HepG2 (cell line): ENCODE results near the gene TMEM200A. TPM values are rescaled to one million over a fixed set of nuclear protein-coding genes. Genes with fewer than 3 reads are reported as not detected.
A peak's percentile ranks its signal among the peaks of the same experiment; 100 is the strongest.

ENCODE experiments used
- ETV5 ChIP-seq: IDR thresholded peaks from 2 replicates; pipeline ENCODE4 v1.6.1; 2018; ENCODE audit warnings: missing biosample characterization, missing genetic modification reagents, inconsistent platforms, borderline replicate concordance
- HNRNPK ChIP-seq: fragments of 200-400 bp; formaldehyde crosslinking; IDR thresholded peaks from 2 replicates; pipeline ENCODE4 v1.6.1; 2018; ENCODE audit warnings: low read length, low read depth, moderate library complexity, mild to moderate bottlenecking; ENCODE audit not compliant: poor library complexity, severe bottlenecking
- MAFK ChIP-seq, 2 experiments: IDR thresholded peaks in 1 of 2; conservative IDR thresholded peaks in 1 of 2; 2 replicates each; pipeline ENCODE4 v1.6.1; 2011; ENCODE audit warnings: improper control_type of control experiment in 2 of 2, low read length in 2 of 2
- NFYB ChIP-seq: sonication (generic); formaldehyde crosslinking; IDR thresholded peaks from 2 replicates; pipeline ENCODE4 v1.4.0; 2020; ENCODE audit warnings: missing genetic modification reagents
- PRMT3 ChIP-seq: sonication (generic); formaldehyde crosslinking; IDR thresholded peaks from 2 replicates; pipeline ENCODE4 v1.8.1; 2022; ENCODE audit warnings: low read depth, mild to moderate bottlenecking, moderate library complexity, missing genetic modification reagents, borderline replicate concordance
- SETDB1 ChIP-seq: sonication (generic); formaldehyde crosslinking; IDR thresholded peaks from 2 replicates; pipeline ENCODE4 v1.5.1; 2020; ENCODE audit warnings: missing genetic modification reagents, mild to moderate bottlenecking, borderline replicate concordance
- SMC3 ChIP-seq: IDR thresholded peaks from 2 replicates; pipeline ENCODE4 v1.6.1; 2011; ENCODE audit warnings: low read length, improper control_type of control experiment
- ZMYM3 ChIP-seq: sonication (generic); formaldehyde crosslinking; IDR thresholded peaks from 2 replicates; pipeline ENCODE4 v1.5.1; 2020; ENCODE audit warnings: mild to moderate bottlenecking, missing genetic modification reagents
- ZMYM4 ChIP-seq: sonication (generic); formaldehyde crosslinking; IDR thresholded peaks from 2 replicates; pipeline ENCODE4 v1.8.1; 2023; ENCODE audit warnings: mild to moderate bottlenecking, missing genetic modification reagents
- ZNF160 ChIP-seq: sonication (generic); formaldehyde crosslinking; IDR thresholded peaks from 2 replicates; pipeline ENCODE4 v1.8.0; 2022; ENCODE audit warnings: mild to moderate bottlenecking, inconsistent platforms, missing genetic modification reagents
- ZNF354B ChIP-seq: sonication (generic); formaldehyde crosslinking; IDR thresholded peaks from 2 replicates; pipeline ENCODE4 v1.8.0; 2022; ENCODE audit warnings: mild to moderate bottlenecking, missing genetic modification reagents
- ZNF569 ChIP-seq: sonication (generic); formaldehyde crosslinking; IDR thresholded peaks from 2 replicates; pipeline ENCODE4 v1.5.0; 2020; ENCODE audit warnings: mild to moderate bottlenecking, missing genetic modification reagents, moderate library complexity, borderline replicate concordance
- polyA plus RNA-seq, 8 experiments: library from polyadenylated mRNA; depleted of rRNA in 3 of 8; stranded (reverse) in 7 of 8; unstranded in 1 of 8; fragments of >200 nt; fragmentation: Illumina TruSeq in 4 of 8; extraction: Trizol in 4 of 8; gene quantifications; 2 replicates each; pipeline versions ENCODE4 v1.2.1 to v1.2.3, GENCODE V29; 2011 to 2016; ENCODE audit warnings: low read depth in 4 of 8, missing spikeins in 1 of 8, mixed read lengths in 1 of 8; ENCODE audit not compliant: insufficient read depth in 1 of 8
- total RNA-seq, 5 experiments: library from RNA; depleted of rRNA; stranded (reverse); fragments of >200 nt; fragmentation: Illumina TruSeq; extraction: Trizol; gene quantifications; 2 replicates each; pipeline ENCODE4 v1.2.3, GENCODE V29; 2016; ENCODE audit warnings: low read depth in 1 of 5
- TF ChIP-seq, protein P1 (sequence below): sonication (generic); formaldehyde crosslinking; IDR thresholded peaks from 2 replicates; pipeline ENCODE4 v1.9.0; 2021; ENCODE audit warnings: missing genetic modification reagents, mild to moderate bottlenecking, borderline replicate concordance
- TF ChIP-seq, protein P2 (sequence below): sonication (generic); formaldehyde crosslinking; IDR thresholded peaks from 2 replicates; pipeline ENCODE4 v1.5.0; 2020; ENCODE audit warnings: mild to moderate bottlenecking, missing genetic modification reagents, moderate library complexity
- TF ChIP-seq, protein P3 (sequence below): sonication (generic); formaldehyde crosslinking; IDR thresholded peaks from 2 replicates; pipeline ENCODE4 v1.4.0; 2020; ENCODE audit warnings: mild to moderate bottlenecking, missing genetic modification reagents
- TF ChIP-seq, protein P4 (sequence below): sonication (generic); formaldehyde crosslinking; IDR thresholded peaks from 2 replicates; pipeline ENCODE4 v1.5.0; 2020; ENCODE audit warnings: missing genetic modification reagents
- TF ChIP-seq, protein P5 (sequence below): sonication (generic); formaldehyde crosslinking; IDR thresholded peaks from 2 replicates; pipeline ENCODE4 v1.5.0; 2020; ENCODE audit warnings: mild to moderate bottlenecking, missing genetic modification reagents, borderline replicate concordance
- TF ChIP-seq, protein P6 (sequence below): IDR thresholded peaks from 2 replicates; pipeline ENCODE4 v1.6.1; 2016; ENCODE audit warnings: mild to moderate bottlenecking, missing biosample characterization, missing genetic modification reagents

The TMEM200A gene
- total and polyA plus RNA-seq, 2 of the 13 experiments (the other 11 are each of a cell fraction or from before 2014, with no cell fraction given) = 0.34 TPM; not detected in 1

DNA sequence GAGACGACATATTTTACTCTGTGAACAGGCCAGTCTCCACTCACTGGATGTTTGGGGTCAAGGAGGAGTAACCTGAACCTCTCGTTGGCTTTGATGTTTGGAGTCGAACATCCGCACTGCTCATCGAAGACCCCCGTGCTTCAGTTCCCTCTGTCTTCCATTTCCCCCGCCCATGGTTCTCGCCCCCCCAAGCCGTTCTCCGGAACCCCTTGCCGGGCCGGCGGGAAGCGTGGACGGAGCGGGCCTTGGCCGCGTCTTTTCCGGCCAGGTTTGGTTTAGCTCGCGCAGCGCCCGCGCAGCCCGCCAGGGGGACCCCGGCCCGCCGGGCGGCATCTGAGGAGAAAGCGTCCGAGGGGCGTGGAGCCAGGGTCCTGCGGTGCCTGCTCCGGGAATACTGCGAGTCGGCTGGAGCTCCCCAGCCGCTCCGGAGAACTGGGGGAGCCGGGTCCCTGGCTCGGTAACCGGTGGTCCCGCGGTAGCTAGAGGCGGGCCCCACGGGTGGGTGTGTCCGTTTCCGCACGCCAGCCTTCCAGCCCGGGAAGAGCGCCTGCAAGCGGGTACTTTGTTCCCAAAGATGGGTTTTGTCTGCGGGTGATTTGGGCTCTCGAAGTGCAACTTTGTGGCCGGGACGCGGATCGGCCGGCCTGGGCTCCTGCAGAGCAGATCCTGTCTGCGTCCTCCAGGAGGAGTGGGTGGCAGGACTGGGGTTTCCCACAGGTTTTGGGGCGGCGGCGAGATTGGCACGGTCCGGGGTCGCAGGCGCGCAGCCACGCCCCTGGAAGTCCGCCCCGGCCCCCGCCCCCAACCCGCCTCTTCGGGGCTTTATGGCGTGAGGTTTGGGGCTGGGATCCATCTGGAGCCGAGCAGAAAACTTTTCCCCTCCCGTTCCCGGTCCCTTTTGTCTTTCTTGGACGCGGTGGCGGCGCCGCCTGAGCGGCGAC, at the start of gene TMEM200A (continued):
- TF ChIP-seq, protein P1, sequence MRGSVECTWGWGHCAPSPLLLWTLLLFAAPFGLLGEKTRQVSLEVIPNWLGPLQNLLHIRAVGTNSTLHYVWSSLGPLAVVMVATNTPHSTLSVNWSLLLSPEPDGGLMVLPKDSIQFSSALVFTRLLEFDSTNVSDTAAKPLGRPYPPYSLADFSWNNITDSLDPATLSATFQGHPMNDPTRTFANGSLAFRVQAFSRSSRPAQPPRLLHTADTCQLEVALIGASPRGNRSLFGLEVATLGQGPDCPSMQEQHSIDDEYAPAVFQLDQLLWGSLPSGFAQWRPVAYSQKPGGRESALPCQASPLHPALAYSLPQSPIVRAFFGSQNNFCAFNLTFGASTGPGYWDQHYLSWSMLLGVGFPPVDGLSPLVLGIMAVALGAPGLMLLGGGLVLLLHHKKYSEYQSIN = no peak
- TF ChIP-seq ZNF160 (CRISPR knock-in tag) (peak; percentile 58; the same call in 1 of the 2 replicates), SMC3 (peak; percentile 43; the same call in 1 of the 2 replicates), PRMT3 (CRISPR knock-in tag) (no peak), ZMYM3 (0 out of 2 replicates have a peak, but pooled peaks have one; percentile 23), NFYB (no peak), MAFK (conservative IDR thresholded peaks at IDR 0.05 in 1 of 2, IDR thresholded peaks at IDR 0.05 in 1 of 2; ENCODE audit: low read length in 2 of 2) (no peak), ZNF354B (CRISPR knock-in tag) (no peak), HNRNPK (peak; percentile 80), ZNF569 (CRISPR knock-in tag) (no peak), ZMYM4 (CRISPR knock-in tag) (peak; percentile 69), SETDB1 (CRISPR knock-in tag) (no peak), ETV5 (CRISPR knock-in tag) (0 out of 2 replicates have a peak, but pooled peaks have one; percentile 16)
- TF ChIP-seq, protein P2, sequence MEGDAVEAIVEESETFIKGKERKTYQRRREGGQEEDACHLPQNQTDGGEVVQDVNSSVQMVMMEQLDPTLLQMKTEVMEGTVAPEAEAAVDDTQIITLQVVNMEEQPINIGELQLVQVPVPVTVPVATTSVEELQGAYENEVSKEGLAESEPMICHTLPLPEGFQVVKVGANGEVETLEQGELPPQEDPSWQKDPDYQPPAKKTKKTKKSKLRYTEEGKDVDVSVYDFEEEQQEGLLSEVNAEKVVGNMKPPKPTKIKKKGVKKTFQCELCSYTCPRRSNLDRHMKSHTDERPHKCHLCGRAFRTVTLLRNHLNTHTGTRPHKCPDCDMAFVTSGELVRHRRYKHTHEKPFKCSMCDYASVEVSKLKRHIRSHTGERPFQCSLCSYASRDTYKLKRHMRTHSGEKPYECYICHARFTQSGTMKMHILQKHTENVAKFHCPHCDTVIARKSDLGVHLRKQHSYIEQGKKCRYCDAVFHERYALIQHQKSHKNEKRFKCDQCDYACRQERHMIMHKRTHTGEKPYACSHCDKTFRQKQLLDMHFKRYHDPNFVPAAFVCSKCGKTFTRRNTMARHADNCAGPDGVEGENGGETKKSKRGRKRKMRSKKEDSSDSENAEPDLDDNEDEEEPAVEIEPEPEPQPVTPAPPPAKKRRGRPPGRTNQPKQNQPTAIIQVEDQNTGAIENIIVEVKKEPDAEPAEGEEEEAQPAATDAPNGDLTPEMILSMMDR = peak; percentile 84
- TF ChIP-seq, protein P3, sequence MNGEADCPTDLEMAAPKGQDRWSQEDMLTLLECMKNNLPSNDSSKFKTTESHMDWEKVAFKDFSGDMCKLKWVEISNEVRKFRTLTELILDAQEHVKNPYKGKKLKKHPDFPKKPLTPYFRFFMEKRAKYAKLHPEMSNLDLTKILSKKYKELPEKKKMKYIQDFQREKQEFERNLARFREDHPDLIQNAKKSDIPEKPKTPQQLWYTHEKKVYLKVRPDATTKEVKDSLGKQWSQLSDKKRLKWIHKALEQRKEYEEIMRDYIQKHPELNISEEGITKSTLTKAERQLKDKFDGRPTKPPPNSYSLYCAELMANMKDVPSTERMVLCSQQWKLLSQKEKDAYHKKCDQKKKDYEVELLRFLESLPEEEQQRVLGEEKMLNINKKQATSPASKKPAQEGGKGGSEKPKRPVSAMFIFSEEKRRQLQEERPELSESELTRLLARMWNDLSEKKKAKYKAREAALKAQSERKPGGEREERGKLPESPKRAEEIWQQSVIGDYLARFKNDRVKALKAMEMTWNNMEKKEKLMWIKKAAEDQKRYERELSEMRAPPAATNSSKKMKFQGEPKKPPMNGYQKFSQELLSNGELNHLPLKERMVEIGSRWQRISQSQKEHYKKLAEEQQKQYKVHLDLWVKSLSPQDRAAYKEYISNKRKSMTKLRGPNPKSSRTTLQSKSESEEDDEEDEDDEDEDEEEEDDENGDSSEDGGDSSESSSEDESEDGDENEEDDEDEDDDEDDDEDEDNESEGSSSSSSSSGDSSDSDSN (CRISPR knock-in tag) = peak; percentile 72
- TF ChIP-seq, protein P4, sequence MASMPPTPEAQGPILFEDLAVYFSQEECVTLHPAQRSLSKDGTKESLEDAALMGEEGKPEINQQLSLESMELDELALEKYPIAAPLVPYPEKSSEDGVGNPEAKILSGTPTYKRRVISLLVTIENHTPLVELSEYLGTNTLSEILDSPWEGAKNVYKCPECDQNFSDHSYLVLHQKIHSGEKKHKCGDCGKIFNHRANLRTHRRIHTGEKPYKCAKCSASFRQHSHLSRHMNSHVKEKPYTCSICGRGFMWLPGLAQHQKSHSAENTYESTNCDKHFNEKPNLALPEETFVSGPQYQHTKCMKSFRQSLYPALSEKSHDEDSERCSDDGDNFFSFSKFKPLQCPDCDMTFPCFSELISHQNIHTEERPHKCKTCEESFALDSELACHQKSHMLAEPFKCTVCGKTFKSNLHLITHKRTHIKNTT (CRISPR knock-in tag) = no peak
- TF ChIP-seq, protein P5, sequence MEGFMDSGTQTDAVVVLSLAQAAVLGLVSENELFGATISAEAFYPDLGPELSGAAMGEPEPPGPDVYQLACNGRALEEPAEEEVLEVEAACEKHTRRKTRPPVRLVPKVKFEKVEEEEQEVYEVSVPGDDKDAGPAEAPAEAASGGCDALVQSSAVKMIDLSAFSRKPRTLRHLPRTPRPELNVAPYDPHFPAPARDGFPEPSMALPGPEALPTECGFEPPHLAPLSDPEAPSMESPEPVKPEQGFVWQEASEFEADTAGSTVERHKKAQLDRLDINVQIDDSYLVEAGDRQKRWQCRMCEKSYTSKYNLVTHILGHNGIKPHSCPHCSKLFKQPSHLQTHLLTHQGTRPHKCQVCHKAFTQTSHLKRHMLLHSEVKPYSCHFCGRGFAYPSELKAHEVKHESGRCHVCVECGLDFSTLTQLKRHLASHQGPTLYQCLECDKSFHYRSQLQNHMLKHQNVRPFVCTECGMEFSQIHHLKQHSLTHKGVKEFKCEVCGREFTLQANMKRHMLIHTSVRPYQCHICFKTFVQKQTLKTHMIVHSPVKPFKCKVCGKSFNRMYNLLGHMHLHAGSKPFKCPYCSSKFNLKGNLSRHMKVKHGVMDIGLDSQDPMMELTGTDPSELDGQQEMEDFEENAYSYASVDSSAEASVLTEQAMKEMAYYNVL (CRISPR knock-in tag) = 0 out of 2 replicates have a peak, but pooled peaks have one; percentile 60
- TF ChIP-seq, protein P6, sequence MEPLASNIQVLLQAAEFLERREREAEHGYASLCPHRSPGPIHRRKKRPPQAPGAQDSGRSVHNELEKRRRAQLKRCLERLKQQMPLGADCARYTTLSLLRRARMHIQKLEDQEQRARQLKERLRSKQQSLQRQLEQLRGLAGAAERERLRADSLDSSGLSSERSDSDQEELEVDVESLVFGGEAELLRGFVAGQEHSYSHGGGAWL (CRISPR knock-in tag) = peak; percentile 58; the same call in 1 of the 2 replicates
